HG02981 (cell line): ENCODE data around the gene CPAMD8.
"Not testable (repeated sequence)": the region's sequence is repeated elsewhere in the genome, so short reads cannot be mapped to it uniquely, and the experiment has no call there.

Experiments
- ATAC-seq: cut with Tn5 transposase; IDR thresholded peaks from one replicate; pipeline ENCODE4 v1.9.1; 2021; ENCODE audit warnings: mild to moderate bottlenecking, moderate library complexity; ENCODE audit not compliant: unreplicated experiment

Gene CPAMD8

DNA sequence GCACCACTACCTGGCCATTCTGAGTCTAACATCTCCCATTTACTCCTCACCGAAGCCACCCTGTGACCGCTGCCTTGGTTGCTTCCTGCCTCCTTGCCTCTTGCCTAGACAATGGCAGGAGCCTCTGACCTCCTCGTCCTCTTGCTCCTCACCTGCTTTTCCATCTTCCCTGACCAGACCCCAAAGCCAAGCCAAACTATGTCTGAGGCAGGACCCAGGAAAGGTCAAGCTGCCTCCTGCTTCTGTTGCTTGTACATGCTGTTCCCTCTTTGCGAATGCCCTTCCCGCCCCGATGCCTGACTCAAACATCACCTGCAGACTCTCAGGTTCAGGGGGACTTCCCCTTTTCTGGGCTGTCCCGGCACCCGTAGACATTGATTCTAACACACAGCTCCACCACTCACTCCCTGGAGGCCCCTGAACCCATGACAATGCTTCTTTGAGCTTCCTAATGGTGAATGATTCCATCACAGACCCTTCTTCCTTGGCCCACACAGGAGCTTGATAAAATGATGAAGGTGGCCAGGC lies 77.0 kb downstream of the CPAMD8 start:
- ATAC-seq = no peak

DNA sequence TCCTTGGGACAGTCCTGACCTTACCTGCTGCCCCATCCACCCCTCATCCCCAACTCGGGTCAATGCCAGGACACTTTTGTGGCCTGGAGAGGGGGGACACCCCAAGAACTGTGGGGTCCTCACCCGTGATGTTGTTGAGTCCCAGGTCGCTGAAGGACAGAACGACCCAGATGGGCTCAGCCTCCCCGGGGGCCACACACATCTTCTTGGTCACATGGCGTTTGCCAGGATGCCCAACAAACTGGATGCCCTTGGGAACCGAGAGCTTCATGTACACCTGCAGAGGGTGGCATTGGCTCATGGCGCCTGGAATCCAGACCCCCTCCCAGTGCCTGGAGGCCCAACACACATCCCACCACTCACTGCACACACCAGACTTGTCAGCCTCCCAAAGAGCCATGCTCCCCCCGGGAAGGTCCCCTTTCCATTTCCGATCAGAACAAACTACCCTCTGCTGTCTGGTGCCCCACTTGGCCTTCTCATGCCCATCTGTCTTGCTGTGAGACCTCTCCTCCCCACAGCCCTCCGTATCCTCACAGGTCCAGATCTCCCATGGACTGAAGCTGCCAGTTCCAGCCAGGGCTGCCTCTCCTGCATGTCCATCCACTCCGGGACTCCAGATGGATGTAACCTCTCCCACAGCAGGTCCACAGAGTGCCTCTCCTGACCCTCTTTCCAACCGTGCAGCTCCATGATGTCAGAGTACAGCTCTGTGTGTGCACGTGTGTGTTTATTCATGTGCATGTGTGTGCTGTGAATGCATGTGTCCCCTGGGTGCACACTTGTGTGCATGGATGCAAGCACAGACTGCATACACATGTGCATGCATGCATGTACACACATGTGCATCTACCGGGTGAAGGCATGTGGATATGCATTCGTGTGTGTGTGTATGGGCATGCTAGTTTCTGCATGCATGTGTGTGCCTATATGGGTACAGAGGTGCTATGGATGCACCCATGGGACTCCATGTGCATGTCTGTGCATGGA lies 79.4 kb downstream of the CPAMD8 start:
- no peak for ATAC-seq

DNA sequence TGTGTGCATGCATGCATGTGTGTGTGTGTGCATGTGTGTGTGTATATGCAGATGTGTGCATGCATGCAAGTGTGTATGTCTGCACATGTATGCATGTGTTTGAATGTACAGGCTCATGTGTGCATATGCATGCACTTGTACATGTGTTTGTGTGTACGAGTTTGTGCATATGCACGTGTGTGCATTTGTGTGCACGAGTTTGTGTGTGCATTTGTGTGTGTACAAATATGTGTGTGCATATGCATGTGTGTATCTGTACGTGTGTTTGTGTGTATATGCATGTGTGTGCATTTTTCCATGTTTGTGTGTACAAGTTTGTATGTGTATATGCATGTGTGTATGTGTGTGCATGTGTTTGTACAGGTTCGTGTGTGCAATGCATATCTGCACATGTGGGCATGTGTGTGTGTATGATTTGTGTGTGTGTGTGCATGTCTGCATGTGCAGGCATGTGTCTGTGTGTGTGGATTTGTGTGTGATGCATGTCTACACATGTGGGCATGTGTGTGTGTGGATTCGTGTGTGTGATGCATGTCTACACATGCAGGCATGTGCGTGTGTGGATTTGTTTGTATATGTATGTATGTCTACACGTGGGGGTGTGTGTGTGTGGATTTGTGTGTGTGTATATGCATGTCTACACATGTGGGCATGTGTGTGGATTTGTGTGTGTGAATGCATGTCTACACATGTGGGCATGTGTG lies 80.7 kb downstream of the CPAMD8 start:
- ATAC-seq = no peak

GRCh38 chr19:16945364-16945714 lies 81.3 kb downstream of the CPAMD8 start:
- ATAC-seq = no peak

DNA sequence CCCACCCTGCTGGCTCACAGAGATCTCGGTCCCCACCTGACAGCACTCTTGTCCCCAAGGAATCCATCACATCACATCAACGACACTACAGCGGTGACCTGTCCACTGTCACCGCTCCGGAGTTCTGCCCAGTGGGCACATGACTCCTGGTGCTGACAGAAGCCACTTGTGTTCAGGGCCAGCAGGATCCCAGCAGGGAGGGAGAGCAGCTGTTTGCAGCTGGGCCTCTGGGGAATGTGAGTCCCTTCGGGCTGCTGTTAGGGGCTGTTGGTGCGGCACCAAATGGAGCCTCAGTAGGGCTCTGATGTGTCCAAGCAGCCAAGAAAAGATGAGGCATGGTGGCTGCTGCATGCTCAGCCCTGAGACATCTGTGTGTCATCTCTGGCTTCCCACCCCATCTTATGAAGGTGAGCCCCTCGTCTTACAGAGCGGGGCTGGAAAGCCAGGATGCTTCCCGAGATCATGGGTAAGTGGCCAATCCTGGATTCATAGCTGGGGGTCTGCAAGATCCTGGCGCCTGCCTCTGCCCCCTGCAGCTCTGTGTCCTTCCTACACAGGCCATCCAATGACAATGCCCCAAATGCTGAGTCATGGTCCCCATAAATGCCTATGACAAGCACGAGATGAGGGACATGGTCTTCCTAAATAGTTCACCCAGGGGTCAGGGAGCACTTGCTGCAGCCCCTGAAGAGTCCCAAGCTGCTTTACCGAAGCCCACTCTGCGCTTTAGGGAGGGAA lies 81.8 kb downstream of the CPAMD8 start:
- ATAC-seq = no peak

- ATAC-seq = no peak
These were observed 82.5 kb downstream of the CPAMD8 start for GRCh38 chr19:16943942-16944625.

DNA sequence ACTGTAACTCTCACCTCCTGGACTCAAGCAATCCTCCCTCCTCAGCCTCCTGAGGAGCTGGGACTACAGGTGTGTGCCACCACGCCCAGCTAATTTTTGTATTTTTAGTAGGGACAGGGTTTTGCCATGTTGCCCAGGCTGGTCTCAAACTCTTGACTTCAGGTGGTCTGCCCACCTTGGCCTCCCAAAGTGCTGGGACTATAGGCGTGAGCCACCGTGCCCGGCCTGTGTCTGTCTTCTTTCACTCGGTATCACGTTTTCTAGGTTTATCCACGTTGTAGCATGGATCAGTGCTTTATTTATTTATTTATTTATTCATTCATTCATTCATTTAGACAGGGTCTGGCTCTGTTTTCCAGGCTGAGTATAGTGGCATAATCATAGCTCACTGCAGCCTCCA lies 83.5 kb downstream of the CPAMD8 start:
- ATAC-seq = not testable (repeated sequence)

- no peak for ATAC-seq
These were observed 84.0 kb downstream of the CPAMD8 start for GRCh38 chr19:16942583-16942982.

DNA sequence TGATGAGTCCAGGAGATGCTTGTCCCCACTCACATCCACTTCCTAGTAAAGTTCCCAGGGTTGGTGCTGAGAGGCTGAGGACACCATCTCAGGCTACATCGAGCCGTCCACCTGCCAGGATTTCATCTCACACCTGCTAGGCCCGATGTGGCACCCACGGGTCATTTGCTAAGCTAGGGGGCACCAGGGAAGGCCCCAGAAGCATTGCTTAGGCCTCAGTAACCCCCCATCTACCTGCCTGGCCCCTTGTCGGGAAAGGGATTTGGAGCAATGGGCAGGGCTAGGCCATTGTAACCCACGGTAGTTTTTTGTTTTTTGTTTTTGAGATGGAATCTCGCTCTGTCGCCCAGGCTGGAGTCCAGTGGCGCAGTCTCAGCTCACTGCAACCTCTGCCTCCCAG lies 86.0 kb downstream of the CPAMD8 start:
- ATAC-seq = no peak

- not testable (repeated sequence) for ATAC-seq
These were observed 86.5 kb downstream of the CPAMD8 start for GRCh38 chr19:16940063-16940462.

- ATAC-seq = no peak
These were observed 88.4 kb downstream of the CPAMD8 start for GRCh38 chr19:16938211-16938610.

DNA sequence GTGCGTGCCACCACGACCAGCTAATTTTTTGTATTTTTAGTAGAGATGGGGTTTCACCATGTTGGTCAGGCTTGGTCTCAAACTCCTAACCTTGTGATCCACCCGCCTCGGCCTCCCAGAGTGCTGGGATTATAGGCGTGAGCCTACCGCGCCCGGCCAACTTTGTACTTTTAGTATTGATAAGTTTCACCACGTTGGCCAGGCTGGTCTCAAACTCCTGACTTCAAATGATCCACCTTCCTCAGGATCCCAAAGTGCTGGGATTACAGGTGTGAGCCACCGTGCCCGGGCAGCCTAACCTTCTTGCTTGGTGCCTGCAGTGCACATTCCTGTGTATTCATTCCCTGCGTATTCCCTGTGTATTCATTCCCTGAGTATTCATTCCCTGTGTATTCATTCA lies 88.8 kb downstream of the CPAMD8 start:
- not testable (repeated sequence) for ATAC-seq

- no peak for ATAC-seq
These were observed 89.7 kb downstream of the CPAMD8 start for GRCh38 chr19:16936901-16937300.

- ATAC-seq = no peak
These were observed 92.1 kb downstream of the CPAMD8 start for GRCh38 chr19:16934489-16934888.

- ATAC-seq = no peak
These were observed 95.3 kb downstream of the CPAMD8 start for GRCh38 chr19:16931306-16931705.

DNA sequence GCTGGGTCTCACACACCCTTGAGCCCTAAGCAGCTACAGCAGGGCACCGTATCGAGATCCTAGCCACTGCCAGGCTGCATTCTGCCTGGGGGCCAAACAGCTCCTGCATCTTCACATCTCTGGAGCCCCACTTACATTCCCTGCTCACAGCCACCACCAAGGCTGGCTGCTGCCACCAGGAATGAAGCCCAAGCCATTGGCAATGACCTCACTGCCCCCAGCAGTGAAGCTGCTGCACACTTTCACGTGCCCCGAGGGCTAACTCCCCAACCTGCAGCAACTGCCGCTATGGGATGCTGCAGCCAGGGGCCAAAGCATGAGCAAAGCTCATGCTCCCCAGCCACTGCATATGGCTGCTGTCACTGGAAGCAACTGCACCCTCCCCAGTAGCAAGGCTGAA lies 95.9 kb downstream of the CPAMD8 start:
- no peak for ATAC-seq

- ATAC-seq = no peak
These were observed 97.7 kb downstream of the CPAMD8 start for GRCh38 chr19:16928916-16929315.

GRCh38 chr19:16928351-16928750 lies 98.3 kb downstream of the CPAMD8 start:
- no peak for ATAC-seq

GRCh38 chr19:16927883-16928282 lies 98.7 kb downstream of the CPAMD8 start:
- ATAC-seq = no peak

DNA sequence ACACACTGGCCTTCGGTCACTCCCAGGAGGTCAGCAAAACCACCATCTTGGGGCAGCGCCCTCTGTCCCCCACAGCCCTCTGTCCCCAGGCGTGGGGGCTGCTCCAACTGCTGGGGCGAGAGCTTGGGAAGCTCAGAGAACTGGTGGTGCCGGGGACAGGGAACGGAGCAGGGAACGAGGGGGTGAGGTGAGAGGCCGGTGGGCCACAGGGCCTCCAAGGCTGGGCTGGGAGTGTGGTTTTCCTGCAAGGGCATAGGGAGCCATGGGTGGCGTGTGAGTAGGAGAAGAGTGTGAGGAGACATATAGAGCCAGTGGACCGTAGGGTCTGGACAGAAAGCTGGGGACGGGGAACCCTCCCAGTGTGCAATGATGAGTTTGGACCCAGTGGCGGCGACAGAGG lies 103.7 kb downstream of the CPAMD8 start:
- no peak for ATAC-seq

DNA sequence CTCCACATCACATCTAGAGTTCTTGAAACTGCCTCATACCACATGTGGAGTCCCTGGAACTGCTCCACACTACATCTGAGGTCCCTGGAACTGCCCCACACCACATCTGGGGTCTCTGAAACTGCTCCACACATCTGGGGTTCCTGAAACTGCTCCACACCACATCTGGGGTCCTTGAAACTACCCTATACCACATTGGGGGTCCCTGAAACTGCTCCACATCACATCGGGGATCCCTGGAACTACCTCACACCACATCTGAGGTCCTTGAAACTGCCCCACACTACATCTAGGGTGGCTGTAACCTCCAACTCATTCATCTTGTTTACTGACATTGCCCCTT lies 104.0 kb downstream of the CPAMD8 start:
- no peak for ATAC-seq
